Fibroblast of the aortic adventitia (primary cell): Measurements from ENCODE around the gene E2F4. TPM values are rescaled to one million over a fixed set of nuclear protein-coding genes. Genes with fewer than 3 reads are reported as not detected.

Source experiments
- DNase-seq: peaks from one replicate; pipeline ENCODE4 v3.0.0-alpha.2; 2010; ENCODE audit warnings: low read depth
- H3K4me3 ChIP-seq: 2 replicates; pipeline ENCODE4 v1.5.1; 2011; ENCODE audit warnings: low read depth, mild to moderate bottlenecking, control low read depth, low read length, moderate library complexity
- total RNA-seq: library from RNA; depleted of rRNA; stranded (reverse); fragments of >200 nt; gene quantifications from 2 replicates; pipeline ENCODE4 v1.2.3, GENCODE V29; 2012; ENCODE audit warnings: low replicate concordance
- TF ChIP-seq, protein P1 (sequence below): IDR thresholded peaks from 2 replicates; pipeline ENCODE4 v1.5.1; 2011; ENCODE audit warnings: mild to moderate bottlenecking, low read length, control low read depth, inconsistent platforms; ENCODE audit not compliant: insufficient read depth

Gene E2F4
- total RNA-seq, 1 donor, result 47.5 TPM

- TF ChIP-seq, protein P1, sequence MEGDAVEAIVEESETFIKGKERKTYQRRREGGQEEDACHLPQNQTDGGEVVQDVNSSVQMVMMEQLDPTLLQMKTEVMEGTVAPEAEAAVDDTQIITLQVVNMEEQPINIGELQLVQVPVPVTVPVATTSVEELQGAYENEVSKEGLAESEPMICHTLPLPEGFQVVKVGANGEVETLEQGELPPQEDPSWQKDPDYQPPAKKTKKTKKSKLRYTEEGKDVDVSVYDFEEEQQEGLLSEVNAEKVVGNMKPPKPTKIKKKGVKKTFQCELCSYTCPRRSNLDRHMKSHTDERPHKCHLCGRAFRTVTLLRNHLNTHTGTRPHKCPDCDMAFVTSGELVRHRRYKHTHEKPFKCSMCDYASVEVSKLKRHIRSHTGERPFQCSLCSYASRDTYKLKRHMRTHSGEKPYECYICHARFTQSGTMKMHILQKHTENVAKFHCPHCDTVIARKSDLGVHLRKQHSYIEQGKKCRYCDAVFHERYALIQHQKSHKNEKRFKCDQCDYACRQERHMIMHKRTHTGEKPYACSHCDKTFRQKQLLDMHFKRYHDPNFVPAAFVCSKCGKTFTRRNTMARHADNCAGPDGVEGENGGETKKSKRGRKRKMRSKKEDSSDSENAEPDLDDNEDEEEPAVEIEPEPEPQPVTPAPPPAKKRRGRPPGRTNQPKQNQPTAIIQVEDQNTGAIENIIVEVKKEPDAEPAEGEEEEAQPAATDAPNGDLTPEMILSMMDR, result no peak
- no peak for DNase-seq
- H3K4me3 ChIP-seq, result peak overlapping the region; percentile 91
Observed at GRCh38 chr16:67158637-67159600, 33.0 kb upstream of the E2F4 start.

GRCh38 chr16:67161595-67162058 is 30.3 kb upstream of the E2F4 start:
- no peak for DNase-seq
- TF ChIP-seq, protein P1, result no peak
- peak overlapping the region; percentile 55 for H3K4me3 ChIP-seq

DNA sequence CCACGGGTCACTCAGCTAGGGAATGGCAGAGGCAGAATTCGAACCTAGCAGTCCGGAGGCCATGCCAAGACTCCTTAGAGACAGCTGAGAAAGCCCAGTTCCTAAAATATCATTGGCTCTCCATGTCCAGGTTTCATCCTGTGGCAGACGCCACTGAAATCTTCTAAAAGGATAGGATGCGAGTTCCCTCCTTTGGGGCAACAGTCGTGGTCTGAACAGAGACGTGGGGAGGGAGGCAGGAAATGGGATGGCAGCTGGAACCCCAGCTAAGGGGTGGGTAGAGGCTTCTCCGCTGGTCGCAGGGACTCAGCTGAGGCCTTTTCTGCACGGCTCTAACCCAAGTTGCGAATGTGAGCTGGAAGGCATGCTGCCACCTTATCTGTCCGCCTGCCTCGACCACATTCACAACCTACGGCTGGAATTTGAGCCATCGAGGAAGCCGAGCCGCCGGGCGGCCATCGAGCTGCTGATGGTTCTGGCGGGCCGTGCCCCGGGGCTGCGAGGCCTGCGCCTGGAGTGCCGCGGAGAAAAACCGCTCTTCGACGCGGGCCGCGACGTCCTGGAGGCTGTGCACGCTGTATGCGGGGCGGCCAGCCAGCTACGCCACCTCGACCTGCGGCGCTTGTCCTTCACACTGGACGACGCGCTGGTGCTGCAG is 29.3 kb upstream of the E2F4 start:
- no peak for DNase-seq
- TF ChIP-seq, protein P1, result no peak
- no peak overlapping the region for H3K4me3 ChIP-seq

DNA sequence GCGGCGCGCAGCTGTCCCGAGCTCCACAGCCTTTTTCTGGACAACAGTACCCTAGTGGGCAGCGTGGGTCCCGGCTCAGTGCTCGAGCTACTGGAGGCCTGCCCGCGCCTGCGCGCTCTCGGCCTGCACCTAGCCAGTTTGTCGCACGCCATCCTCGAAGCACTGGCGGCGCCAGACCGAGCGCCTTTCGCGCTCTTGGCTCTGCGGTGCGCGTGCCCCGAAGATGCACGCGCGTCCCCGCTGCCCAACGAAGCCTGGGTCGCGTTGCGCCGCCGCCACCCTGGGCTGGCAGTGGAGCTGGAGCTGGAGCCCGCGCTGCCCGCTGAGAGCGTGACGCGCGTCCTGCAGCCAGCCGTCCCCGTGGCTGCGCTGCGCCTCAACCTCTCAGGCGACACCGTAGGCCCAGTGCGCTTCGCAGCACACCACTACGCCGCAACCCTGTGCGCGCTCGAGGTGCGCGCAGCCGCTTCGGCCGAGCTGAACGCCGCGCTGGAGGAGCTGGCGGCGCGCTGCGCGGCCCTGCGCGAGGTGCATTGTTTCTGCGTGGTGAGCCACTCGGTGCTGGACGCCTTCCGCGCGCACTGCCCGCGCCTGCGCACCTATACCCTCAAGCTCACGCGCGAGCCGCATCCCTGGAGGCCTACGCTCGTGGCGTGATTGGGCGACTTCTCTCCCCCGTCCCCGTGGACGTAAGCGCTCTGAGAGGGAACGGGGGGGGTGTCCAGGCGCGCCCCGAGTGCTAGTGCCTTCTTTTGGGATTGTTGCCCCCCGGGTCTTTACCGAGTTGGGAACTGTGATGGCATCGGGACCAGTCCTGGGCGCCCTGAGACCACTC is 28.6 kb upstream of the E2F4 start:
- H3K4me3 ChIP-seq, result peak overlapping the region; percentile 25
- DNase-seq, result peak; percentile 56
- TF ChIP-seq, protein P1, result no peak

- DNase-seq, result no peak
- H3K4me3 ChIP-seq, result peak overlapping the region; percentile 22
- TF ChIP-seq, protein P1, result no peak
Observed at GRCh38 chr16:67163999-67164558, 27.9 kb upstream of the E2F4 start.

DNA sequence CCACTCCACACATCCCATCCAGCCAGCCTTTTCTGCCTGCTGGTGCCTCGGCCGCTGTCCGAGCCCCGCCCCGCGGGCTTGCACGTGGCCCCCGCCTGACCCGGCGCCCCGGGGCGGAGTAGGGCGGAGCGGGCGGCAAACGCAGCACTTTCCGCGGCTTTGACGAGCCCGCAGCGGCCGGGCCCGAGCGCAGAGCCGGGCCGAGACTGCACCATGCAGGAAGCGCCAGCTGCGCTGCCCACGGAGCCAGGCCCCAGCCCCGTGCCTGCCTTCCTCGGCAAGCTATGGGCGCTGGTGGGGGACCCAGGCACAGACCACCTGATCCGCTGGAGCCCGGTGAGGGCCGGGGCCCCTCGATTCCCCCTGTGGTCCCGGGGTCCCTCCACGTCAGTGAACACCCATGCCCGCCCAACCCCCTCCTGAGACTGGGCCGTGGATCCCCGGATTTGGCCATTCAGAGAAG is 27.3 kb upstream of the E2F4 start, which contains the start of gene HSF4:
HSF4 (plus strand) TSS at position 147 of the 463 bp plus-strand sequence; CDS start at position 214, 67 bp downstream.
- TF ChIP-seq, protein P1, result no peak

More for the DNA sequence above, 27.3 kb upstream of the E2F4 start, which contains the start of gene HSF4:
- DNase-seq, result no peak
- peak within 1 kb of the TSS; percentile 41 for H3K4me3 ChIP-seq
